Liver (tissue), 9 donors: ENCODE results near the gene STAT1. TPM values are rescaled to one million over a fixed set of nuclear protein-coding genes. Genes with fewer than 3 reads are reported as not detected.

Experiments
- DNase-seq: peaks from one replicate; pipeline ENCODE4 v3.0.0-alpha.2; 2017; ENCODE audit warnings: low spot score
- H3K27ac ChIP-seq, 2 donors: one replicate each; pipeline ENCODE4 v1.7.0; 2013; ENCODE audit warnings: inconsistent platforms in 2 of 2, low read length in 2 of 2, control low read depth in 1 of 2, low read depth in 1 of 2, mild to moderate bottlenecking in 1 of 2
- H3K27me3 ChIP-seq, 4 donors: one replicate each; pipeline versions ENCODE4 v1.6.1 to v1.7.0; 2013; ENCODE audit warnings: low read length in 3 of 4, inconsistent platforms in 1 of 4, mild to moderate bottlenecking in 1 of 4, moderate library complexity in 1 of 4; ENCODE audit not compliant: control insufficient read depth in 4 of 4, insufficient read depth in 4 of 4
- H3K36me3 ChIP-seq, 4 donors: one replicate each; pipeline versions ENCODE4 v1.6.1 to v1.7.0; 2013; ENCODE audit warnings: low read length in 3 of 4, mild to moderate bottlenecking in 3 of 4, low read depth in 1 of 4, moderate library complexity in 1 of 4; ENCODE audit not compliant: control insufficient read depth in 4 of 4, insufficient read depth in 3 of 4
- H3K4me1 ChIP-seq, 4 donors: one replicate each; pipeline versions ENCODE4 v1.6.1 to v1.7.0; 2013; ENCODE audit warnings: low read length in 3 of 4, mild to moderate bottlenecking in 3 of 4, moderate library complexity in 1 of 4; ENCODE audit not compliant: control insufficient read depth in 4 of 4, insufficient read depth in 4 of 4
- H3K4me3 ChIP-seq, 3 donors: one replicate each; pipeline versions ENCODE4 v1.6.1 to v1.7.0; 2013; ENCODE audit warnings: low read length in 3 of 3, control low read depth in 1 of 3, low read depth in 1 of 3, mild to moderate bottlenecking in 1 of 3
- H3K9ac ChIP-seq, 2 donors: one replicate each; pipeline ENCODE4 v1.7.0; 2013; ENCODE audit warnings: low read length in 2 of 2, mild to moderate bottlenecking in 2 of 2, moderate library complexity in 2 of 2, control low read depth in 1 of 2, low read depth in 1 of 2
- H3K9me3 ChIP-seq, 4 donors: one replicate each; pipeline versions ENCODE4 v1.6.1 to v1.7.0; 2013; ENCODE audit warnings: low read length in 3 of 4; ENCODE audit not compliant: control insufficient read depth in 4 of 4
- ATF3 ChIP-seq: IDR thresholded peaks from 2 replicates; pipeline ENCODE4 v1.6.1; 2016; ENCODE audit warnings: antibody characterized with exemption
- EGR1 ChIP-seq, 2 donors: IDR thresholded peaks; 2 replicates each; pipeline ENCODE4 v1.6.1; 2016 to 2018; ENCODE audit warnings: antibody characterized with exemption in 2 of 2, low read depth in 2 of 2
- FOXA1 ChIP-seq: IDR thresholded peaks from 2 replicates; pipeline ENCODE4 v1.6.1; 2016; ENCODE audit warnings: antibody characterized with exemption
- GABPA ChIP-seq, 2 donors: IDR thresholded peaks in 1 of 2; conservative IDR thresholded peaks in 1 of 2; 2 replicates each; pipeline ENCODE4 v1.6.1; 2016; ENCODE audit warnings: antibody characterized with exemption in 2 of 2, mild to moderate bottlenecking in 1 of 2, moderate library complexity in 1 of 2
- HNF4A ChIP-seq, 2 donors: conservative IDR thresholded peaks; 2 replicates each; pipeline ENCODE4 v1.6.1; 2016; ENCODE audit warnings: antibody characterized with exemption in 2 of 2, mild to moderate bottlenecking in 2 of 2
- HNF4G ChIP-seq: IDR thresholded peaks from 2 replicates; pipeline ENCODE4 v1.6.1; 2016; ENCODE audit warnings: antibody characterized with exemption
- JUND ChIP-seq, 2 donors: IDR thresholded peaks; 2 replicates each; pipeline ENCODE4 v1.6.1; 2016; ENCODE audit warnings: antibody characterized with exemption in 2 of 2
- MAX ChIP-seq: IDR thresholded peaks from 2 replicates; pipeline ENCODE4 v1.6.1; 2016; ENCODE audit warnings: antibody characterized with exemption
- NR2F2 ChIP-seq: IDR thresholded peaks from 2 replicates; pipeline ENCODE4 v1.6.1; 2016; ENCODE audit warnings: antibody characterized with exemption
- REST ChIP-seq: IDR thresholded peaks from 2 replicates; pipeline ENCODE4 v1.6.1; 2016; ENCODE audit warnings: antibody characterized with exemption, mild to moderate bottlenecking
- SP1 ChIP-seq: IDR thresholded peaks from 2 replicates; pipeline ENCODE4 v1.6.1; 2018; ENCODE audit warnings: antibody characterized with exemption, mild to moderate bottlenecking
- TAF1 ChIP-seq: conservative IDR thresholded peaks from 2 replicates; pipeline ENCODE4 v1.6.1; 2016; ENCODE audit warnings: antibody characterized with exemption, mild to moderate bottlenecking
- ZBTB33 ChIP-seq: IDR thresholded peaks from 2 replicates; pipeline ENCODE4 v1.6.1; 2016; ENCODE audit warnings: antibody characterized with exemption
- WGBS: extraction: QIAGEN DNeasy Blood & Tissue Kit; methylation state at CpG from one replicate; pipeline ENCODE4 v1.1.7; 2013; 5-methylcytosine and 5-hydroxymethylcytosine counted together
- polyA plus RNA-seq, 2 donors: library from polyadenylated mRNA; stranded (reverse) in 1 of 2; unstranded in 1 of 2; fragments of 200-250 nt in 1 of 2; fragments of >200 nt in 1 of 2; fragmentation: Nextera tagmentation in 1 of 2; extraction: Ambion mirVana in 1 of 2; gene quantifications; one replicate each; pipeline versions ENCODE4 v1.2.1 to v1.2.3, GENCODE V29; 2013 to 2015
- total RNA-seq, 2 donors: library from RNA; depleted of rRNA; stranded (reverse); fragments of >200 nt; gene quantifications; one replicate each; pipeline ENCODE4 v1.2.3, GENCODE V29; 2014
- donor health status: healthy.
- donor health status: healthy.
- donor health status: healthy.
- donor health status: healthy.
- donor health status: healthy.

The STAT1 gene
- total and polyA plus RNA-seq, 4 donors = 26.2 to 78.7 (median 45.6) TPM

- TF ChIP-seq REST (no peak), JUND (IDR thresholded peaks at IDR 0.05) (no peak), HNF4G (no peak)
- Histone ChIP-seq H3K27ac (no peak overlapping the region), H3K4me3 (no peak overlapping the region), H3K36me3 (no peaks in the 10 kb centered on the region), H3K9me3 (no peaks in the 10 kb centered on the region), H3K27me3 (no peaks in the 10 kb centered on the region), H3K4me1 (no peaks in the 10 kb centered on the region), H3K9ac (no peak overlapping the region)
- DNase-seq = no peak
- 28% methylated on average over 1 of the region's 1 CpG for WGBS
Observed at GRCh38 chr2:190938771-190939335, 75.1 kb downstream of the STAT1 start.

- TF ChIP-seq ATF3 (no peak), HNF4G (no peak), HNF4A (conservative IDR thresholded peaks at IDR 0.05) (no peak), TAF1 (no peak), NR2F2 (no peak), EGR1 (IDR thresholded peaks at IDR 0.05; ENCODE audit: low read depth in 2 of 2) (no peak), JUND (IDR thresholded peaks at IDR 0.05) (no peak), REST (no peak), SP1 (no peak), MAX (no peak), ZBTB33 (no peak), FOXA1 (no peak), GABPA (IDR thresholded peaks at IDR 0.05 in 1 of 2, conservative IDR thresholded peaks at IDR 0.05 in 1 of 2) (no peak)
- Histone ChIP-seq H3K4me3 (no peak overlapping the region), H3K36me3 (peaks cover 0 to 4% (median 0%) of the 10 kb centered on the region in 4 donors), H3K4me1 (no peaks in the 10 kb centered on the region), H3K27me3 (no peaks in the 10 kb centered on the region), H3K9ac (no peak overlapping the region), H3K9me3 (no peaks in the 10 kb centered on the region), H3K27ac (no peak overlapping the region)
- DNase-seq = no peak
Observed at GRCh38 chr2:190935054-190935453, 78.9 kb downstream of the STAT1 start.
